Endothelial cell of umbilical vein (primary cell): ENCODE data around the gene NOD2. TPM values are rescaled to one million over a fixed set of nuclear protein-coding genes. Genes with fewer than 3 reads are reported as not detected.

Experiments used
- BruUV-seq: library from RNA; stranded (reverse); fragments of 400-500 nt; replicated peaks from 2 replicates; lab custom pipeline; 2021; lab: Mats Ljungman, UMichigan
- CTCF ChIA-PET: fragments of 300-600, 350-600 bp; sonication (Branson Sonifier 250); formaldehyde crosslinking; loops from one replicate; lab custom pipeline; 2021; ENCODE audit warnings: antibody characterized with exemption, inconsistent platforms; lab: Charles Lee
- POLR2A ChIA-PET: fragments of 300-600, 350-600 bp; sonication (Branson Sonifier 250); formaldehyde crosslinking; loops from one replicate; lab custom pipeline; 2021; ENCODE audit warnings: antibody characterized with exemption, inconsistent platforms; lab: Charles Lee
- DNase-seq: peaks from one replicate; pipeline ENCODE4 v3.0.0-alpha.2; 2011; ENCODE audit warnings: low read depth, low spot score
- FAIRE-seq: peaks from 2 replicates; lab custom pipeline; 2011; peaks lifted over from hg19 to GRCh38; lab: Jason Lieb, UNC
- H2AFZ ChIP-seq: 2 replicates; pipeline ENCODE4 v1.6.0; 2012; ENCODE audit warnings: low read depth, low read length, control low read depth, inconsistent platforms
- H3K27ac ChIP-seq: 2 replicates; pipeline ENCODE4 v1.5.1; 2011; ENCODE audit warnings: low read depth, mild to moderate bottlenecking, control low read depth, low read length, moderate library complexity; ENCODE audit not compliant: insufficient read depth
- H3K27me3 ChIP-seq, 2 experiments: 2 replicates each; pipeline versions ENCODE4 v1.6.0 to v1.6.1; 2011; ENCODE audit warnings: low read length in 2 of 2, mixed read lengths in 1 of 2; ENCODE audit not compliant: control insufficient read depth in 2 of 2, insufficient read depth in 2 of 2
- H3K36me3 ChIP-seq, 2 experiments: 2 replicates in 1 of 2; 3 replicates in 1 of 2; pipeline ENCODE4 v1.5.1; 2011; ENCODE audit warnings: low read length in 2 of 2, mild to moderate bottlenecking in 1 of 2, moderate library complexity in 1 of 2; ENCODE audit not compliant: control insufficient read depth in 2 of 2, insufficient read depth in 2 of 2; ENCODE audit errors: extremely low read depth in 1 of 2
- H3K4me1 ChIP-seq: 3 replicates; pipeline ENCODE4 v1.5.1; 2011; ENCODE audit warnings: mild to moderate bottlenecking, low read length; ENCODE audit not compliant: control insufficient read depth, insufficient read depth; ENCODE audit errors: extremely low read depth
- H3K4me2 ChIP-seq: 2 replicates; pipeline ENCODE4 v1.6.1; 2011; ENCODE audit warnings: low read length, control low read depth, mixed read lengths; ENCODE audit not compliant: insufficient read depth
- H3K4me3 ChIP-seq, 3 experiments: fragments of 200-600 bp in 1 of 3; sonication (generic), shearing (Covaris generic) in 1 of 3; replicated peaks in 1 of 3; 2 replicates each; pipeline ENCODE4 v1.5.1; 2011 to 2016; ENCODE audit warnings: control low read depth in 3 of 3, low read length in 3 of 3, mild to moderate bottlenecking in 2 of 3, inconsistent platforms in 1 of 3, low read depth in 1 of 3, moderate library complexity in 1 of 3; ENCODE audit not compliant: insufficient read depth in 1 of 3
- H3K79me2 ChIP-seq: 2 replicates; pipeline ENCODE4 v1.6.0; 2012; ENCODE audit warnings: low read length, inconsistent platforms; ENCODE audit not compliant: control insufficient read depth, insufficient read depth
- H3K9ac ChIP-seq: replicated peaks from 2 replicates; pipeline ENCODE3; 2011; ENCODE audit warnings: low read length, control low read depth; ENCODE audit not compliant: insufficient read depth; ENCODE audit errors: extremely low read depth
- H3K9me1 ChIP-seq: replicated peaks from 3 replicates; pipeline ENCODE4 v1.6.0; 2011; ENCODE audit warnings: mild to moderate bottlenecking, low read length; ENCODE audit not compliant: control insufficient read depth, insufficient read depth; ENCODE audit errors: extremely low read depth
- H3K9me3 ChIP-seq: replicated peaks from 2 replicates; pipeline ENCODE4 v1.5.1; 2012; ENCODE audit warnings: low read length, inconsistent platforms; ENCODE audit not compliant: control insufficient read depth, insufficient read depth
- H4K20me1 ChIP-seq: replicated peaks from 2 replicates; pipeline ENCODE3; 2011; ENCODE audit warnings: mild to moderate bottlenecking, low read length; ENCODE audit not compliant: control insufficient read depth, insufficient read depth; ENCODE audit errors: extremely low read depth
- CTCF ChIP-seq, 2 donors: IDR thresholded peaks; 1 replicate in 1 of 2; 2 replicates in 1 of 2; pipeline ENCODE4 v1.5.1; 2011; ENCODE audit warnings: low read length in 2 of 2, mild to moderate bottlenecking in 2 of 2, moderate library complexity in 2 of 2, control low read depth in 1 of 2, inconsistent platforms in 1 of 2, low read depth in 1 of 2; ENCODE audit not compliant: insufficient read depth in 1 of 2; ENCODE audit errors: extremely low read depth in 1 of 2
- EZH2 ChIP-seq: IDR thresholded peaks from 2 replicates; pipeline ENCODE4 v1.6.1; 2012; ENCODE audit warnings: borderline replicate concordance, low read depth, mild to moderate bottlenecking, moderate library complexity, low read length, inconsistent platforms; ENCODE audit not compliant: severe bottlenecking
- FOS ChIP-seq: IDR thresholded peaks from 2 replicates; pipeline ENCODE4 v1.6.1; 2011; ENCODE audit warnings: mild to moderate bottlenecking, low read length, moderate library complexity, borderline replicate concordance; ENCODE audit not compliant: insufficient read depth
- GATA2 ChIP-seq: IDR thresholded peaks from 2 replicates; pipeline ENCODE4 v1.7.0; 2011; ENCODE audit warnings: low read depth, mild to moderate bottlenecking, moderate library complexity, mixed read lengths, low read length; ENCODE audit not compliant: insufficient read length, insufficient read depth
- JUN ChIP-seq: IDR thresholded peaks from 2 replicates; pipeline ENCODE4 v1.6.1; 2011; ENCODE audit warnings: borderline replicate concordance, low read depth; ENCODE audit not compliant: insufficient read length, insufficient read depth
- MAX ChIP-seq: IDR thresholded peaks from 2 replicates; pipeline ENCODE4 v1.6.1; 2011; ENCODE audit not compliant: insufficient read depth, insufficient read length
- MYC ChIP-seq: IDR thresholded peaks from one replicate; pipeline ENCODE4 v1.6.1; 2011; ENCODE audit warnings: mild to moderate bottlenecking, low read depth, low read length
- POLR2A ChIP-seq: IDR thresholded peaks from 2 replicates; pipeline ENCODE4 v1.6.1; 2012; ENCODE audit warnings: low read depth, mild to moderate bottlenecking, control low read depth, low read length
- POLR2AphosphoS5 ChIP-seq: IDR thresholded peaks from 2 replicates; pipeline ENCODE4 v1.6.1; 2012; ENCODE audit warnings: low read depth, mild to moderate bottlenecking, control low read depth, low read length, moderate library complexity; ENCODE audit not compliant: insufficient read depth
- dilution Hi-C: fragments of 300-500 bp; cut with MboI; formaldehyde crosslinking; loops from one replicate; pipeline ENCODE4 v1.15.0; 2019; ENCODE audit warnings: low sequenced_read_pairs; ENCODE audit not compliant: extremely low pct_ligation_motif_present
- intact Hi-C: fragments of 100-400 bp; cut with micrococcal nuclease; formaldehyde crosslinking; loops from one replicate; pipeline ENCODE4 v1.10.0; 2022
- polyA plus RNA-seq, 4 experiments: library from polyadenylated mRNA; depleted of rRNA in 3 of 4; stranded (reverse) in 3 of 4; unstranded in 1 of 4; fragments of >200 nt; gene quantifications; 2 replicates each; pipeline versions ENCODE4 v1.2.1 to v1.2.3, GENCODE V29; 2011 to 2012; ENCODE audit warnings: missing spikeins in 1 of 4
- total RNA-seq: library from RNA; stranded (reverse); gene quantifications from 2 replicates; pipeline ENCODE4 v1.2.3, GENCODE V29; 2021

Gene NOD2
- total and polyA plus RNA-seq, 2 donors (not counting 3 experiments of a cell fraction or from before 2014, with no cell fraction given), result 0.07 to 0.58 TPM

- H3K79me2 ChIP-seq, result no peaks in the 10 kb centered on the region
- no peak overlapping the region for H3K4me2 ChIP-seq
- no peaks in the 10 kb centered on the region for H3K9me3 ChIP-seq
- CTCF ChIA-PET, result interaction anchor here (0.6 to 1.8 kb wide), 4 partner anchors 13 to 1143 kb away, joined by 3 to 6 read pairs (median 3); no protein-coding TSS in a partner anchor
- dilution Hi-C loops, result no loop called here
- TF ChIP-seq MAX (no peak), FOS (no peak), JUN (no peak), POLR2A (no peak), MYC (no peak)
- no peaks in the 10 kb centered on the region for H3K9me1 ChIP-seq
- no peak overlapping the region for H3K27ac ChIP-seq
- H3K4me3 ChIP-seq, result no peak overlapping the region
- FAIRE-seq (no peak), DNase-seq (no peak)
- POLR2A ChIA-PET, result no interaction called here
- intact Hi-C loops, result no loop called here
- H2AFZ ChIP-seq, result no peak overlapping the region
- H3K27me3 ChIP-seq, result no peaks in the 10 kb centered on the region
- H3K36me3 ChIP-seq, result no peaks in the 10 kb centered on the region
- no peaks in the 10 kb centered on the region for H3K4me1 ChIP-seq
- BruUV-seq, result no TSS peak
- H3K9ac ChIP-seq, result no peak overlapping the region
- no peaks in the 10 kb centered on the region for H4K20me1 ChIP-seq
These were observed 28.4 kb downstream of the NOD2 start for GRCh38 chr16:50721549-50722404.

- BruUV-seq, result no TSS peak
- TF ChIP-seq MYC, result no peak
- TF ChIP-seq FOS, result no peak
- TF ChIP-seq MAX, result no peak
- no peak for TF ChIP-seq GATA2
- no peak for TF ChIP-seq CTCF (IDR thresholded peaks at IDR 0.05; ENCODE audit: extremely low read depth in 1 of 2, insufficient read depth in 1 of 2, low read depth in 1 of 2, low read length in 2 of 2)
- no peak for TF ChIP-seq POLR2AphosphoS5
- TF ChIP-seq POLR2A, result no peak
- no peak for TF ChIP-seq EZH2
- no peak for TF ChIP-seq JUN
- no peak overlapping the region for H3K4me3 ChIP-seq
- no peaks in the 10 kb centered on the region for H3K9me1 ChIP-seq
- H3K4me2 ChIP-seq, result no peak overlapping the region
- no peak overlapping the region for H3K9ac ChIP-seq
- H3K27ac ChIP-seq, result no peak overlapping the region
- DNase-seq, result no peak
- CTCF ChIA-PET, result no interaction called here
- POLR2A ChIA-PET, result no interaction called here
- H3K4me1 ChIP-seq, result no peaks in the 10 kb centered on the region
- H2AFZ ChIP-seq, result no peak overlapping the region
- dilution Hi-C loops (no loop called here), intact Hi-C loops (no loop called here)
- H4K20me1 ChIP-seq, result no peaks in the 10 kb centered on the region
- no peak for FAIRE-seq
- H3K27me3 ChIP-seq, result no peaks in the 10 kb centered on the region
- H3K36me3 ChIP-seq, result no peaks in the 10 kb centered on the region
- no peaks in the 10 kb centered on the region for H3K9me3 ChIP-seq
- H3K79me2 ChIP-seq, result no peaks in the 10 kb centered on the region
These were observed 29.0 kb downstream of the NOD2 start for GRCh38 chr16:50722405-50722737.
